SHP77 (cell line): ENCODE data around the gene NUP210.
"Not testable (repeated sequence)": the region's sequence is repeated elsewhere in the genome, so short reads cannot be mapped to it uniquely, and the experiment has no call there.

Experiments
- DNase-seq, 2 experiments: peaks; one replicate each; lab custom pipeline; 2025; lab: John Stamatoyannopoulos, UW

NUP210 gene

DNA sequence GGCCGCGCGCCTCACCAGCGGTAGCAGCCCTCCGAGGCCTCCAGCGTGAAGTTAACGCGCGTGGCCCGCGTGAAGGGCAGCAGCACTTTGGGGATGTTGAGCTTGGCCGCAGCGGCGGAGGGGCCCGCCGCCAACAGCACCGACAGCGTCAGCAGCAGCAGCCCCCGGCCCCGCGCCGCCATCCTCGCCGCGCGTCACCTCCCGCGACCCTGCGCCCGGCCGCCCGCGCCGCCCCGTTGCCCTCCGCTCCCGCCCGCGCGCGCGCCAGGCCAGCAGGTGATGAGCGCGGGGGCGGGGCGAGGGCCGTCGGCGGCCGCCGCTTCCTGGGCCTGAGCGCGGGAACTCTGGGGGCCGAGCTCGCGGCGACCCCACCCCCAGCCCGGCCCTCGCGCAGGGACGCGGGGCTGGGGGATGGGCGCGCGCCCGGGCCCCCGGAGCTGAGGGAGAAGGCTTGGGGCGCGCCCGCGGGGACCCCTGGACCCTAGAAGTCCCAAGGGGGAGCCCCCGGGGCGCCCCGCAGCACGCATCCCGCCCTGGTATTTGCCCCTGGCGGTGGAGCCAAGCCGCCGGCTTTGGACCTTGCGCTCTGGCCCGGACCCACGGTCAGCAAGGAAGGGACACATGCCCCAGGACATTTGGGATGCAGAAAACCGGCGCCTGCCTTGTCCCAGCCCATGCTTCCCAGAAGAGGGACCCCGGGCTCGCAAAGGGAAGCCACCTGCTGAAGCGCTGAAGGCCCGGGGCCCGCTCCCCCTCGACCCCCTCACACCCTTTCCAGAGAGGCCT, at the start of gene NUP210:
Gene NUP210, minus strand, starts transcription at position 278 of the 786 bp plus-strand sequence. Its CDS starts 96 bp downstream, at position 182.
- peak; percentile 51 to 71 for DNase-seq

DNA sequence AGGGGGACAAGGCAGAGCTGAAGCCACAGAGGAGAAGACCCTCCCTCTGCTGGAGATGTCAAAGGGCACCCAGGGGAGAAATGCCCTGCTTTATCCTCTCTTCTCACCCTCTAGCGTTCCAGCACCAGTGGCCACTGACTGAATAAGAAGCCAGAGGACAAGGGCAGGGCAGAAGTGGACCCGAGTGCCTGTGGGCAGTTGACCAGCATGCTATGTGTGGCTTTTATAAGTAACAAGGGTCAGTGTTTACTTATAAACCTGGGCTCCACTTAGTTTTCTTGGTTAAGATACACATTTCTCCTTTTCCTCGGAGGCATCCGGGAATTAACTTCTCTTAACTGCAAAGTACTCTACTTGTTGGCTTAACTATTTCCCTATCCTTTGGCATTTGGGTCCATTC, 46.7 kb upstream of the NUP210 start:
- no peak for DNase-seq

DNA sequence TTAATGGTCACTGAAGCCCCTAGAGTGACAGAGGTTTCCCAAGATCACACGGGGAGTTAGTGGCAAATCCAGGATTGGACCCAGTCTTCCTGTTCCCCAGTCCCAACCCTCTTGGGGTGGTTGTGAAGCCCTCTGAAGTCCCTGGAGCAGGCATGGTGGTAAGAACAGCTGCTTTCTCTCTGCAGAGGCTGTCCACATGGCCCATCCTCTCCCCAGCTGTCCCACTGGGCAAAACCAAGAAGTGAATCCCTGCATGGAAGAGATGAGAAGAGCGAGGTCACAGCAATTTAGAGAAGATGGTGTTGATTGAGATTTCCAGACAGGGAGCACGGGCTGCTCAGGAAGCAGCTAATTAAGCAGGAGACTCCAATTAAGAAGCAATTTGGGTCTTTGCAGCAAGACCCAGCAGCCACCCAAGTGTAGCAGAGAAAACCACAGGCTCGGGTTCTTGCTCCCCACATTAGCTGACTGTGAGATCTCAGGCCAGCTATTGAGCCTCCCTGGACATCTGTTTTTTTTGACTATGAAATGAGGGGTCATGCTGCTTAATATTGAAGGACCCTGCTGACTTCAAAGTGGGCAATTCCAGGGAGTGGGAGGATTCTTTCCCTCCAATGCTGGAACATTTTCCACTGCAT, 45.2 kb upstream of the NUP210 start:
- DNase-seq: no peak

DNA sequence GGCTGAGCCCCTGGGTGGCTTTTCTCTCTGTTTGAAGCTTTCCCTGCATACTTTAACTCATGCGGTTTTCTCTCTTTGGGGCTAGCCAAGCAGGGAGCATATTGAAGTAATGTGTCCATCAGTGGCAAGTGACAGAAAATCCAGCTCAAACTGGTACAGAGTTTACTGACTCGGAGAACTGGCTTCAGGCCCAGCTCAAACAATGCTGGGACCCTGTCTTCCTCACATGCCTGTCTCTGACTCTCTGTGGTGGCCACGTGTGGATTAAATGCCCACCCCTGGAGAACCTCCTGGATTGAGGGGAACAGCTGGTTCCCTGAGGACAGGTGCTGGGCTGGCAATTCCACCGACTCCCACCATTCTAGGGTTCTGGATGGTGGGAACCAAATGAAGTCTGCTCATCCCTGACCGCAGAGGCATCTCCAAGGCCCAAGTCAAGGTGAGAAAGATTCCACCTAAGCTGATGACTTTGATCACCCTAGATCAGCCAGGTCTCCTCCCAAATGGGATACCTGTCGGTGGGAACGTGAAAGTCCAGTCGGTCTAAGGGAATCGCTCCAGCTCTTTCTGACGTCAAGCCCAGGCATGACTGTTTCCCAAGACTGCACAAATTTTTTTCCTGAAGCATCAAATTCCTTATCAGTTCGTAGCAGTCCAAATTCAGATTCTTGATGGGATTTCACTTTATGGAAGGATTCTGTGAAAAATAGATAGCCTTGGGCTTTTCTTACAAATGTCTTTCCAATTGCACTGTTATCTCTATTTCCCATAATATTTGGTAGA, 43.7 kb upstream of the NUP210 start:
- no peak for DNase-seq

DNA sequence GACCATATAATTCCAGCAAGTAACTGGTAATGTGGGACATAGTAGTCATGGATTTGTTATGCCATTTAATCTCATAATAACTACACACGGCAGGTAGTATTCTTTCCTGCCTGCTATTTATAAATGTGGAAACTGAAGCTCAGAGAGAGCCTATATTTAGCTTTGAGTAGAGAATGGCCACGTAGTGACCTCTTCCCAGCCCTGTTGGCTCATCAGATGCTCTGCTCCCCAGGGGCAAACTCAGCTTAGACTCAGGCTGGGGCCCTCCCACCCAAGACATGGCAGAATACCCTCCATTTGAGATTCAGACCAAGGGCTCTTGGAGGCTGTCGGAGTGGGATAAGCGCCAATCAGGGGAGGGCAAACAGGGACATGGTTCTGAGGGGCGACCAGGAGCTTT, 42.7 kb upstream of the NUP210 start:
- DNase-seq: no peak

DNA sequence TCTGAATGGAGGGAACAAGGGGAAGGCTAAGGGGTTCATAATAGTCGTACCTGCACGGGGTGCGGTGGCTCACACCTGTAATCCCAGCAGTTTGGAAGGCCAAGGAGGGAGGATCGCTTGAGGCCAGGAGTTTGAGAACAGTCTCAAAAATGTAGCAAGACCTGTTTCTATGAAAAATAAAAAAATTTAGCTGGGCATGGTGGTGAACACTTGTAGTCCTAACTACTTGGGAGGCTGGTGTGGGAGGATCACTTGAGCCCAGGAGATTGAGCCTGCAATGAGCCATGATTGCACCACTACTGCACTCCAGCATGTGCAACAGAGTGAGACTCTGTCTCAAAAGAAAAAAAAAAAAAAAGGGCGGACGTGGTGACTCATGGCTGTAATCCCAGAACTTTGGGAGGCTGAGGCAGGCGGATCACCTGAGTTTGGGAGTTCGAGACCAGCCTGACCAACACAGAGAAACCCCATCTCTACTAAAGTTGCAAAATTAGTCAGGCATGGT, 42.1 kb upstream of the NUP210 start:
- DNase-seq: no peak

DNA sequence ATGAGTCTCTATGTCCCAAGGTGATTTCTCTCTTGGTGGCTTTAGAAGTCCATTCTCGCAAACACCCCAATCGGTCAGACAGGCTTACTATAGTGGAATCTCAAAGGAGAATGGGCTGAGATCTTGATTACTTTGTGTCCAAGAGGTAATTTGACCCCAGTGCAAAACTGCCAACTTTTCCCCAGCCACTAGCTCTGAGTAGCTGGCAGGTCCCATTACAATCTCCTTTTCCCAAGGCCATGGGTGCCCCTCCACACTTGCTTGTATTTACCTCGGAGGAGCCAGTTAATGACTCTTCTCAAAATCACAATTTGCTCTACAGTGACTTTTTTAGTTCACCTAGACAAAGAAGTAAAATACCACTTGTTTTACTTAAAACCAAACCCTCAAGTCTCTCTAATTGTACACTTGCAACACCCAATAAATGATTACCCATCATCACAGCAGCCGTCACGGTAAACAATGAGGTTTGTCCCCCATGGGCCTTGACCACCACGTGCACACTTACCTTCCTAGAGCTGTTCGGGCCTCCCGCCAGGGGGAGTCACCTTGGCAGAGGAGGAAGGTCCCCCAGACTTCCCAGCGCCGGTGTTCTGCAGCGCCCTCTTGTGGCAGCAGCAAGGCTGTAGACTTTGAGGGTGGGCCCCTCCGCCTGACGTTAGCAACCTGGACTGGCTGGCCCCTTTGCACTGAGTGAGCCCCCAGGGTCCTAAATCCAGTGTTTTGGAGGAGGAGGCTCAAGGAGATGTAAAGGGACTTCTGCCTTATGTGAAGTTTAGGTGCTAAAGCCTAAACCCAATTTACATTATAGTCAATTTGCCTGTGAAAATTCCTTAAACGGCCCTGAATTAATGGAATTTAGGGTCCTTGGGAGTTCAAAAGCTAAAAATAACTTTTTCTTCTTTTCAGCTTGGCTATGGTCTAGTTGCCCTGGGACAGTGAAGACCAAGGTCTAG, 41.3 kb upstream of the NUP210 start:
- DNase-seq: peak; percentile 73 to 89

DNA sequence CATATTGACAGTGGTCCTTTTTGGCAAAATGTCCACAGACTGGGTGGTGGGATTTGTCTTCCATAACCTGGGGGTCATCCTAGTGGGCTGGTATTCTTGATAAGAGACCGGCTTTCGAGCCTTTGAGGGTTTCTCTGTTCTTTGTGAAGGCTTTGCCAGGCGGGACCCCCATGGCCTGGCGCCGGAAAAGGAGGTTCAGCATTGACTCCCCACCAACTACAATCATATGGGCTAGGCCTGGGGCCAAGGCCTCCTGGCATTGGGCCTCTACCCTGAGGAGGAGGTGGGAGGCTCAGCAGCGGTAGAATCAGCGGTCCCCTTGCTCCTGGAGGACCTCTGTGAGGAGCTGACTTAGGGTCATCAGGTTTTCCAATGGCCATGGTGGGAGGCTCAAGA, 40.2 kb upstream of the NUP210 start:
- DNase-seq: no peak

DNA sequence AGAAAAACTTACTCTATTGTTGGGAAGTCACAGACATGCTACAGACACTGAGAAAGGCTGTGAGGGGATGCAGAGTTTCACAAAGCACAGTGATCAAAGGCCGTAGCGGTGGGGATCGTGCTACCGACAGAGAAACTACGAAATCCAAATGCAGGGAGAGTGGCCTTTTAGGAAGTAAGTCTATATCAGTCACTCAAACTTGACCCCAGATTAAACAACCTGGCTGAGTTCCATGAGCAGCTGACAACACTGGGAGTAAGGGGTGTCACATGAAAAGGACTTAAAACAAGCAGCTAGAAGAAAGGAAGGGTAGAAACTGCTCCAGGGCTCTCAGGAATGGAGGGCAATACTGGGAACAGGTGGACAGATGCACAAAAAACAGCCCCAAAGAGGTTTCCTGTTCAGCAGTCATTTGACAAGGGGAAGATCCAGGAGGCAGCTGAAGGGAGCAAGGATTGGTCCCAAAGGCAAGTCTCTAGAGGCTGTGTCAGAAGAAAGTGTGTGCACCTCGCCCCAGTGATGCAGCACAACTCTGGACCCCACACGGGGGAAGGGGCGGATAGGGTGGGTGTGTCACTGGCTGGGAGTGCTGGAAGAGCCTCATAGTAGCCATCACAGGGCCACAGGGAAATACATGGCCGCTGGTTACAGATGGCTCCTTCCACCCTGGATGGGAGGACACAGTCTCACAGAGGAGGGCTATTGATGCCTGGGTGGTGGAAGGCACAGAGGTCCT, 39.7 kb upstream of the NUP210 start:
- no peak for DNase-seq

DNA sequence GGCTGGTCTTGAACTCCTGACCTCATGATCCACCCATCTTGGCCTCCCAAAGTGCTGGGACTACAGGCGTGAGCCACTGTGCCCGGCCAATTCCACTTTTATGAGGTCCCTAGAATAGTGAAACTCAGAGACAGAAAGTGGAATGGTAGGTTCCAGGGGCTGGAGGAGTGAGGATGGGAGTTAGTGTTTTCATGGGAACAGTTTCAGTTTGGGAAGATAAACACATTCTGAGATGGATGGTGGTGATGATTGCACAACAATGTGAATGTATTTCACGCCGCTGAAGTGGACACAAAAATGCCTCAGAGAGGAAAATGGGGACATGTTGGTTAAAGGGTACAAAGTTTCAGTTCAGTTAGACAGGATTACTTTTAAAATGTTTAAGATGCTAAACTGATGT, 37.5 kb upstream of the NUP210 start:
- no peak for DNase-seq

DNA sequence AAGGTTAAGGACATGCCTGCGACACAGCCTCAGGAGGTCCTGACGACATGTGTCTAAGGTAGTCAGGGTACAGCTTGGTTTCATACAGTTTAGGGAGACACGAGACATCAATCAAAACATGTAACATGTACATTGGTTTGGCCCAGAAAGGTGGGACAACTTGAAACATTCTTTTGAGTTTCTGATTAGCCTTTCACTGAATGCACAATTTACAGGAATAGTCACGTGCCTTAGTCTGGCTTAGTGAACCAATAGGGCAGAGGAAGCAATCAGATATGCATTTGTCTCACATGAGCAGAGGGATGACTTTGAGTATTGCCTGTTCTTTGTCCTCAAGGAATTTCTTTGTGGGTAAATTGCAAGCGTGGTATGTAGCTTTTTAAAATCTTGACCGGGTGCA, 35.5 kb upstream of the NUP210 start:
- DNase-seq: no peak

DNA sequence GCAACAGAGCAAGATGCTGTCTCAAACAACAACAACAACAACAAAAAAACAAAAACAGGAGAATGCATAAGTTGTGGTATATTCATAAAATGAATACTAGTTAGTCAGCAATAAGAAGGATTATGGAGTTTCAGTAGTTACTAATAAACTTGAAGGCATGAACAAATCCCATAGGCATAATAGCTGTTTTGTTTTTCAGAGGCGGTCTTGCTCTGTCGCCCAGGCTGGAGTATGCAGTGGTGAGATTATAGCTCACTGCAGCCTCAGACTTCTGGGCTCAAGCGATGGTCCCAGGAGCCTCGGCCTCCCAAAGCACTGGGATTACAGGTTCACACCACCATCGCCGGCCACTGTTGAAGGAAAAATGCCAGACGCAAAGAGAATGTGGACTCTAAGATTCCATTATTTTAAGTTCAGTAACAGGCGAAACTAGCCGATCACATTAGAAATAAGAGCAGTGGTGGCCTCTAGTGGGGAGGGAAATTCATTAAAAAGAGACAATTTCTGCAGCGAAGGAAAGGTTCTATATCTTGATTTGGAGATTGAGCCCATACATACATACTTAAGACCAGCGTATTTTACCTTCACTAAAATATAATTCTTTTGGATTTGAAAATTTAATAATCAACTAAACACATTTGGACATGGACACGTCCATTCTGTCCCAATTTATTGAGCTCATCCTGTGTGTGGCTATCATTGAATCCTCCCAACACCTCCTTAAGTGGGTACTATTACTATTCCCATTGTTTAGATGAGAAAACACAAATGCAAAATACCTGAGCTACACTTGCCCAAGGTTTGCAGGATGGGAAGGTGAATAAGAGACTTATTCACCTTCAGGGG, 32.6 kb upstream of the NUP210 start:
- peak; percentile 45 to 53 for DNase-seq

DNA sequence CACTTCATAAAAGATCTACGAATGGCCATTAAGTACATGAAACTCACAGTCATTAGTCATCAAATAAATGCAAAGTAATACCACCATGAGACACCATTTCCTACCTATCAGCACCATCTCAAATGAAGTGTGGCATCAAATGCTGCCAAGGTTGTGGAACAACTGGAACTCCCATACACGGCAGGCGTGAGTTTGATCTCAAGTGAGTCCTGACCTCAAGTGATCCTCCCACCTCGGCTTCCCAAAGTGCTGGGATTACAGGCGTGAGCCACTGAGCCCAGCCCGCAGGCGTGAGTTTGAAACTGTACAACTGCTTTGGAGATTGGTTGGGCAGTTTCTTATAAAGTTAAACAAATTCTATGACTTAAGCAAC, 31.2 kb upstream of the NUP210 start:
- no peak for DNase-seq

DNA sequence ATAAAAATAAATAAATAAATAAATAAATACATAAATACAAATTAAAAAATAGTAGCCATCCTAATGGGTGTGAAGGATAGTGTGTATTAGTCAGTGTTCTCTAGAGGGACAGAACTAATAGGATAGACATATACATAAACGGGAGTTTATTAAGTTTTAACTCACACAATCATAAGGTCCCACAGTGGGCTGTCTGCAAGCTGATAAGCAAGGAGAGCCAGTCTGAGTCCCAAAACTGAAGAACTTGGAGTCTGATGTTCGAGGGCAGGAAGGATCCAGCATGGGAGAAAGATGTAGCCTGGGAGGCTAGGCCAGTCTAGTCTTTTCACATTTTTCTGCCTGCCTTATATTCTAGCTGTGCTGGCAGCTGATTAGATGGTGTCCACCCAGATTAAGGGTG, 22.8 kb upstream of the NUP210 start:
- DNase-seq: not testable (repeated sequence)

DNA sequence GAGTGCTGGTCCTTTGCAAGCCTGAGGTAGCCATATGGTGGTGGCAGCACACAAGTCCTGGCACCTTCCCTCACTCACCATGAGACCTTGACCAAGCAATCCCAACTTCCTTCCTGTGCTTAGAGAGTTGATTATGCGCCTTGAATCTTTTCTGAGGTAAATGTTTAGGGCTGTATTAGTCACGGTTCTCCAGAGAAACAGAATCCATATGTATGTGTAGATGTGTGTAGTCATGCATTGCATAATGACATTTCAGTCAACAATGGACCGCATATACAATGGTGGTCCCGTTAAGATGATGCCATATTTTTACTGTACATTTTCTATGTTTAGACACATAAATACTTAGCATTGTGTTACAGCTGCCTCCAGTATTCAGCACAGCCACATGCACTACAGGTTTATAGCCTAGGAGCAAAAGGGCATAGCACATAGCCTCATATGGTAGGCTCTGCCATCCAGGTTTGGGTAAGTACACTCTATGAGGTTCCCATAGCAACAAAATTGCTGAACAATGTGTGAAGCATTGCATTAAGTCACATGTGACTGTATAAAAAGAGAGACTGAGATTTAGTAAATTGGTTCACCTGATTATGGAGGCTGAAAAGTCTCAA, 20.2 kb upstream of the NUP210 start:
- no peak for DNase-seq

DNA sequence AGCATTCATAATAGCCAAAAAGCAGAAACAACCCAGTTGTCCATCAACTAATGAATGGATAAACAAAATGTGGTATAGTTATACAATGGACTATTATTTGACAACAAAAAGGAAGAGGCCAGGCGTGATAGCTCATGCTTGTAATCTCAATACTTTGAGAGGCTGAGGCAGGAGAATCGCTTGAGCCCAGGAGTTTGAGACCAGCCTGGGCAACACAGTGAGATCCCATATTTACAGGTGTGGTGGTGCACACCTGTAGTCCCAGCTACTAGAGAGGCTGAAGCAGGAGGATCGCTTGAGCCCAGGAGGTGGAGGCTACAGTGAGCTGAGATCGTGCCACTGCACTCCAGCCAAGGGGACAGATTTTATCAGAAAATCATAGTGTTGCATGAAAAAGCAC, 16.1 kb upstream of the NUP210 start:
- DNase-seq: not testable (repeated sequence)

DNA sequence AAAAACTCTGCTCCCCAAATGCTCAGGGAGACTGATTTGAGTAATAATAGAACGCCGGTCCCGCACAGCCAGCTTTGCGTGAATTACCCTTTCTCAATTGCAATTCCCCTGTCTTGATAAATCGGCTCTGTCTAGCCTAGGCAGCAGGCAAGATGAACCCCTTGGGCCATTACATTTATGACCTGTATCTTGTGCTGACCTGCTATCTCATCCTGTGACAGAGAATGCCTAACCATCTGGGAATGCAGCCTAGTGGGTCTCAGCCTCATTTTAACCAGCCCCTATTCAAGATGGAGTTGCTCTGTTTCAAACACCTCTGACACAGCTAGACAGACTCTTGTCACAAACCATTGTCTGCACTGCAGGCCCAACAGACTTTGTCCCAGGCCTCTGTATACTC, 13.8 kb upstream of the NUP210 start:
- no peak for DNase-seq

DNA sequence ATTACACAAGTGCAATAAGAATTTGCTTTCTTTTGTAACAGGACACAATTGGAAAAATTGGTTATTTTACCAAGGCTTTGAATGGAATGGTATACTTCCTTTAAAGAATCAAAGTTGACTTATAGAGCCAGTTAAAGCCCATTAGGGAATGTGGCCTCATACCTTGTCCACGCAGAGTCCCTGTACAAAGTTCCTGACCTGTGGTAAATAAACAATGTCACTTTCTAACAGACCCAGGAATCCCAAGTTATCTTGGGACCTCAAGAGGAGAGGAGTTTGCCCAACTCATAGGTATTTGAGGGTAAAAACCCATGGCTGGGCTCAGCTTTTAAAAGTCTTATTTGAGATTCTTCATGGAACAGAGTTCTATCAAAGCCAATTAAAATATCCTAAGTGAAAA, 12.0 kb upstream of the NUP210 start:
- no peak for DNase-seq

DNA sequence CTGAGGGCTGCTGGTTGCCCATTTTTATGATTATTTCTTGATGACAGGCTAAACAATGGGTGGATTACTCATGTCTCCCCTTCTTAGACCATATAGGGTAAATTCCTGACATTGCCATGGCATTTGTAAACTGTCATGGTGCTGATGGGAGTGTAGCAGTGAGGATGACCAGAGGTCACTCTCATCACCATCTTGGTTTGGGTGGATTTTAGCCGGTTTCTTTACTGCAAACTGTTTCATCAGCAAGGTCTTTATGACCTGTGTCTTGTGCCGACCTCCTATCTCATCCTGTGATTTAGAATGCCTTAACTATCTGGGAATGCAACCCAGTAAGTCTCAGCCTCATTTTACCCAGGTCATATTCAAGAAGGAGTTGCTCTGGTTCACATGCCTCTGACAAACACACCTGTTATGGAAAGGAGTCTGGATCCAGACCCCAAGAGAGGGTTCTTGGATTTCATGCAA, 10.3 kb upstream of the NUP210 start:
- DNase-seq: not testable (repeated sequence)
